NCI-H128 (cell line): Measurements from ENCODE around the gene NAV2.
"Not testable (repeated sequence)": the region's sequence is repeated elsewhere in the genome, so short reads cannot be mapped to it uniquely, and the experiment has no call there.

Experiments used
- DNase-seq: peaks from one replicate; lab custom pipeline; 2025; ENCODE audit not compliant: unreplicated experiment; lab: John Stamatoyannopoulos, UW

Gene NAV2

DNA sequence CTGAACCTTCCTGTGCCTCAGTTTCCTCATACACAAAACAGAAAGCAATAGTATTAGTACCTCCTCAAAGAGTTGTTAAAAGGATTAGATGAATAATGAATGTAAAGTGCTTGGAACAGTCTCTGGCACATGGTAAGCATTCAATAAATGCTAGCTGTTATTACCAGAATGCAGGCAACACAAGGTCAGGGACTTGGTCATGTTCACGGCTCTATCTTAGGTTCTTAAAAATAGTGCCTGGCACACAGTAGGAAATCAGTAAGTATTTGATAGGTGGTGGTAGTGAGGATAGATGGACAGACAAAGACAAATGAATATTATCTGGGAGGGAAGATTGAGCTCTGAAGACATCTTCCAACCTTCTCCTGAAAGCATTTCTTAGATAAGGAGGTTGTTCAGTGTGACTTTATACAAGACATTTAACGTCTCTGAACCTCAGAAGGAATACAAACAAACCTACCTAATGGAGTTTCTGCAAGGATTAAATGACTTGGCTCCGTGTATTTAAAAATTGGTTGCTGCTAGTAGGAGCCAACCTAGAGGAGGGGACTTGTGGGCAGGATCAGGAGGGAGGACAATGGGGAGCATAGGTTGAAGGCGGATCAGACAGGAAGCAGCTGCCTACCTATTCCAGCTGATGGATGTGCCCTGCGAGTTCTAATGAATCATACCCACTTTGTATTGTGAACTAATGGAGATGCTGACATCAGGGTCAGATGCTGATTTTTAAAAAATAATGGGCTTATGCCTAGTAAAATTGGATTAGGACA is 353.6 kb downstream of the NAV2 start:
- no peak for DNase-seq

GRCh38 chr11:20066783-20067156 is 354.1 kb downstream of the NAV2 start:
- no peak for DNase-seq

- no peak for DNase-seq
Measured at GRCh38 chr11:20067665-20068064, 355.0 kb downstream of the NAV2 start.

GRCh38 chr11:20068691-20069090 is 356.1 kb downstream of the NAV2 start:
- DNase-seq, result no peak

- DNase-seq, result peak; percentile 35
Measured at GRCh38 chr11:20070459-20070858, 357.8 kb downstream of the NAV2 start.

DNA sequence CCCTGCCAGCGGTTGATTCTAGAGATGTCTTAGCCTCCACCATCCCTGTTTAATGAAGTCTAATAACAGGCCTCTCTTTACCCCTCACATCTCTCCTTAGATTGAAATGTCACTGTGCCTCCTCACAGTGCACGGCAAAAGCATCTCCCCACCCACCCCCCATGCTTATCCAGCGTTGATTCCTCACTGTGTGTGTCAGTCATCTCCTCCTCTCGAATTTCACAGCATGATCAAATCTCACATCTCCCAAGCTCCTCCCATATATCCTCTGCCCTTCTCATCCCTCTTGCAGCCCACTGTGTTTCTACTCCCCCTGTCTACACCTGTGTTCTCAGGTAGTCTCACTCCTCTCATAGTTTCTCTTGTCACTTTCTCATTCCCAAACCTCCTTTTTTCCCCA is 363.0 kb downstream of the NAV2 start:
- no peak for DNase-seq

DNA sequence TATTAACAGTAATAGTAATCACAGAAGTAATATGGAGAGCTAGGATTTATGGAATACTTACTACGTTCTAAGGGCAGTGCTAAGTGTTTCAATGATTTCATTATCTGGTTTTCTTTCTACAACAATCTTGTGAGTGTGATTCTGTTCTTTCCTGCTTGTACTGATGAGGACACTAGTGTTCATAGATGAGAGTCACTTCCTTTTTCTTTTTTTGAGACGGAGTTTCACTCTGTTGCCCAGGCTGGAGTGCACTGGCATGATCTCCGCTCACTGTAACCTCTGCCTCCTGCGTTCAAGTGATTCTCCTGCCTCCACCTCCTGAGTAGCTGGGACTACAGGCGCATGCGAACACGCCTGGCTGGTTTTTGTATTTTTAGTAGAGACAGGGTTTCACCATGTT is 366.2 kb downstream of the NAV2 start:
- DNase-seq, result no peak

GRCh38 chr11:20080032-20080685 is 367.5 kb downstream of the NAV2 start:
- no peak for DNase-seq

GRCh38 chr11:20081336-20081735 is 368.7 kb downstream of the NAV2 start:
- DNase-seq, result no peak

DNA sequence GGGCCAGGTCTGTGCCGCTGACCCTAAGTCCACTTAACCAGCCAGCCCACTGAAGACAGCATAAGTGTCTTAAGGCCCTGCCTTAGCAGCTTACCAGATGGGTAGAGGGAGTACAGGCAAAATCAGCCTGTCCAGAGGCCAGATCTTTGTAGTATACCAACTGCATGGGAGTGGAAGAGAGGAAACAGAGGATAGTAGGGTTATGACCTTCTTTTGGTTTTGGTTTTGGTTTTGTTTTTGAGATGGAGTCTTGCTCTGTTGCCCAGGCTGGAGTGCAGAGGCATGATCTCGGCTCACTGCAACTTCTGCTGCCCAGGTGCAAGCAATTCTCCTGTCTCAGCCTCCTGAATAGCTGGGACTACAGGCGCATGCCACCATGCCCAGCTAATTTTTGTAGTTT is 371.2 kb downstream of the NAV2 start:
- not testable (repeated sequence) for DNase-seq

- DNase-seq, result no peak
Measured at GRCh38 chr11:20084921-20085814, 372.5 kb downstream of the NAV2 start.

DNA sequence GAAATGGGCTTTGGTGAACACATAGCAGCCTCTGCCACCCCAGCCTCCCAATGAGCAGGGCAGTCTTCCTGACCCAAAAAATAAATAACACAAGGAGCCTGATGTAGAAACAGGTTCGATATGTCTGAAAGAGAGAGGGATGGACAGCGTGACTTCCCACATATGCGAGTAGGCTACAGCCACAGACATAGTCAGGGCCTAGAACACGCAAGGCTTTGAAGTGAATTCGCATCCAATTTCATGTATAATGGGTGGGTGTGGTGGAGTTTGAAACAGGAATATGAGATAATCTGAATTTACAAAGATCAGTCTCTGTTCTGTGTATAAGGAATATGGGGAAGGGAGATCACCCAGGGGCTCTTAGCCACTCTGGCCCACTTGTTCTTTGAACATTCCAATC is 373.3 kb downstream of the NAV2 start:
- DNase-seq, result no peak

DNA sequence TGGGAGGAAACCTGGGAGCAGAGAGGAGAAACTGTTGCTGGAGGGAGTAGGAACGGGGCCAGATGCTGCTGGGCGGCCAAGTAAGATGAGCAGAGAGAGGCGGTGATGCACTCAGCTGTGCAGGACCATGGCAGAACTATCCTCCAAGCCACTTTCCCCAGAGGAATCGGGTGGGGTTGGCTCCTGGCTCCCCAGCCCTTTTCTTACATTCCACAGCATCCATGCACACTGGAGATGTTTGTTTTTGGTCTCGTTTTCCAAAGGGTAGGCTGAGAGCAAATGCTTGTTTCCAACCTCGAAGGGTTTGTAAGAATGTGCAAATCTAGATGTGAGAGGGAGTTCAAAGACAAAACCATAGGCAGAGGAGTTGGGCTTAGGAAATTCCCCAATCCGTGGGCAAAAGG is 374.5 kb downstream of the NAV2 start:
- DNase-seq, result no peak

DNA sequence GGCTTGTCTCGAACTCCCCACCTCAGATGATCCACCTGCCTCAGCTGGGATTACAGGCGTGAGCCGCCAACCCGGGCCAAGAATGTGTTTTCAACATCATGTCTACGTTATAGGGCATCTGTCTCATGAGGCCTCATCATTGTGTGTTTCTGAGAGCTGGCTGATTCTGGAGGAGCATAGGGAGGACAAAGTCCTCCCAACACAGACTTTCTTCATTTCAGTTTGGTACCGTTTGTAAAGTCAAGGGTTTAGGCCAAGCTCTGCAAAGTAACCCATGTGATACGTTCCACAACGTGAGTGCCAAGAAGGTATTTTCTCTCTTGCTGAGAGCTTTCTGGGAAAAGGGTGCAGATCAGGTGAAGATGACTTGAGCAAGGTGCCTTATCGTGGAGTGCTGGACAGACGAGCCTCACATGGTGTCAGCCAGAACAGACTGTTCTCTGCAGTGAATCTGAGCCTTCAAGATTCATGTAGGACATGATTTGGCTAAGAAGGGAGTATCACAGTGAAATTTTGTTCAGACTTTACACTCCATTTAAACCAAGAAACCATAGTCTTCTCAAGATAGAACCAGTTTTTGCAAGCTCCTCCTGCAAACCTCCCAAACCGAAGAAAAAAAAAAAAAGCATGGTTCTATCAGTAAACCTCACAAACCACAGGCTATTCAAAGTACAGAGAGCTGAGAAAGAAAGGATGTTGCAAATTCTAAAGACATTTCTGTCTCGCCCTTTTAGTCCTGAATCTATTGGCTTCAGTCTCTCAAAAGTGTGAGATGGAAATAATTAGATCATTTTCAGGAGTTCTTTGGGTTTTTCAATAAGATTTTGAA is 376.0 kb downstream of the NAV2 start:
- no peak for DNase-seq

- DNase-seq, result no peak
Measured at GRCh38 chr11:20089367-20089766, 376.7 kb downstream of the NAV2 start.

GRCh38 chr11:20089796-20090653 is 377.4 kb downstream of the NAV2 start:
- no peak for DNase-seq

DNA sequence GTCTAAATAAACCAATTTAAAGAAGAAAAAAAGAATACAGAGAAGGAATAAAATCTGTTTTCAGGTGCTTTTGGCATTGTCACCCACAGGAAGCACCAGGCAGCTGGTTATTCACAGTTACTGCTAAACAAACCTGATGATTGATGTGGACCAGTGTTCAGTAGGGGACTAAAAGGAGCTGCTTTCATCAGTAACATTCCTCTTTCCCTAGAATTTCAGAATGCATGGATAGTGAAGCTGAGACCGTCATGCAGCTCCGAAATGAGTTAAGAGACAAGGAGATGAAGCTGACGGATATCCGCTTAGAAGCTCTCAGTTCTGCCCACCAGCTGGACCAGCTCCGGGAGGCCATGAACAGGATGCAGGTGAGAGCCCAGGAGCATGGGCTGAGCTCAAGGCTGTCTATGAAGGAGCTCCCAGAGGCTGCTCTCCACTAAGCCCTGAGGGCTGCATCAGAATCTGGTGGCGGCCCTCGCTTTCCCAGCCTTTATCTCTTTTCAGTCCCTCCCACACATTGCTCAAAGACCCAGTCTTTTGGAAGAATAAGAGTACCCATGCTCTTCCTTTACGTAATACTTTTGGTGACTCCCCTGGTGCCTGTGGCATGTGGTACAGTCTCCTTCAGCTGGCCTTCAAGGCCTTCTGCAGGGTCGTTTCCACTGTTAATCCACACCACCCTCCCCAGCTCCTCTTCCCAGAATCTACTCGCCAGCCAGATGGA is 378.2 kb downstream of the NAV2 start:
- DNase-seq, result no peak

DNA sequence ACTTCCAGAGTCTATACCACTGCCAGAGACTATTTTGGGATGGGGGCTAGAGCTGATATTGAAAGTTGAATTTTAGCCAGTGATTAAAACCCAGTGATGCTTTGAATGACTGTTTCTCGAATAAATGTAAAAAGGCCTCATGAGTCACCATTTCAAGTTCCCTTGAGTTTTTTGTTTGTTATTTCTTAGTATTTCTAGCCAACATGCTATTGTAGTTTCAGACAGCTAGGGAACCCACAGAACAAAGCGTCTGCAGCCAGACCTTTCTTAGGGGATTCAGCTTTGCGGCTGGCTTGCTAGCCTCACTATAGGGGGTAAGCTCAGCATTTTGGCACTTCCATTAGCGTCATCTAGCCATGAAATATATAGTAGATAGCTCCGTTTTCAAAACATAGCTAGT is 381.1 kb downstream of the NAV2 start:
- DNase-seq, result no peak

GRCh38 chr11:20095189-20095588 is 382.6 kb downstream of the NAV2 start:
- DNase-seq, result no peak
